Stimulated activated naive B cell treated with anti-CD40 and anti-IgM and Interleukin-4, amounts not matched to agents 10 μg/mL and 1 μg/mL and 100 μg/mL, for 72 hours (primary cell): Measurements from ENCODE around the gene EML5.
"Not testable (repeated sequence)": the region's sequence is repeated elsewhere in the genome, so short reads cannot be mapped to it uniquely, and the experiment has no call there.

Experiments
- ATAC-seq, 2 donors: fragments of 150-1000 bp; cut with Tn5 transposase; replicated peaks; 2 replicates each; pipeline ENCODE4 v1.10.0; 2021; ENCODE audit warnings: moderate library complexity in 1 of 2
- DNase-seq: peaks from one replicate; pipeline ENCODE4 v3.0.0; 2021
- H3K27ac Mint-ChIP-seq: one replicate; pipeline ENCODE4 v1.8.0; 2022; ENCODE audit warnings: mild to moderate bottlenecking, mixed read lengths
- H3K27me3 Mint-ChIP-seq, 2 donors: one replicate each; pipeline ENCODE4 v1.8.0; 2022; ENCODE audit warnings: mixed read lengths in 2 of 2
- H3K36me3 Mint-ChIP-seq, 2 donors: one replicate each; pipeline ENCODE4 v1.8.0; 2022; ENCODE audit warnings: mixed read lengths in 2 of 2, mild to moderate bottlenecking in 1 of 2
- H3K4me1 Mint-ChIP-seq, 2 donors: one replicate each; pipeline ENCODE4 v1.8.0; 2022; ENCODE audit warnings: mixed read lengths in 2 of 2, mild to moderate bottlenecking in 1 of 2
- H3K4me3 Mint-ChIP-seq, 2 donors: one replicate each; pipeline ENCODE4 v1.8.0; 2022; ENCODE audit warnings: mild to moderate bottlenecking in 2 of 2, mixed read lengths in 2 of 2, moderate library complexity in 1 of 2
- H3K9me3 Mint-ChIP-seq, 2 donors: one replicate each; pipeline ENCODE4 v1.8.0; 2022; ENCODE audit warnings: mixed read lengths in 2 of 2, mild to moderate bottlenecking in 1 of 2

Gene EML5

GRCh38 chr14:88823968-88824313, 31.2 kb upstream of the EML5 start:
- Mint-ChIP-seq H3K27ac (peak overlapping the region; percentile 100), H3K36me3 (no peaks in the 10 kb centered on the region), H3K27me3 (peaks cover 11 to 21% of the 10 kb centered on the region in 2 donors), H3K9me3 (no peaks in the 10 kb centered on the region), H3K4me3 (peak overlapping the region; percentile 81 to 97), H3K4me1 (peaks cover 9 to 14% of the 10 kb centered on the region in 2 donors)
- no peak for DNase-seq
- ATAC-seq, result peak; percentile 0 to 5

DNA sequence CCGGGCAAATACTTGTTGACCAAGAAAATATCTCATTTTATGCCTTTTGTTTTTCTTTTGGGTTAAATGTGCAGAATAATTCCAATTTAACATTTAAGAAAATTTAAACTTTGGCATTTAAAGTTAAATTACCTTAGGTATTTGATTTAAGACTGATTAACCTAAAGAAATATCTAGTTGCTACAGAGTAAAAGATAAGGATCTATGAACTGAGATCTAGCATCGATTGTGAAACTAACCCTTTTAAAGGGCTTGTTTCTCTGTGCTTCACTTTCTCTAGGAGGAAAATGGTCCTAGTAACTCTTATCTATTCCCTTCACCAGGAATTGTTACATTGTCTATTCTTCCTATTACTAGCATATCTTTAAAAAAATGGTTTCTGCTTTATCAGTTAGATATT, 29.1 kb upstream of the EML5 start:
- Mint-ChIP-seq H3K36me3 (no peaks in the 10 kb centered on the region), H3K4me3 (no peak overlapping the region), H3K27ac (no peak overlapping the region), H3K4me1 (peaks cover 15 to 24% of the 10 kb centered on the region in 2 donors), H3K27me3 (peaks cover 17 to 28% of the 10 kb centered on the region in 2 donors), H3K9me3 (no peaks in the 10 kb centered on the region)
- ATAC-seq (no peak), DNase-seq (no peak)

GRCh38 chr14:88821378-88821777, 28.6 kb upstream of the EML5 start:
- Mint-ChIP-seq H3K4me3 (no peak overlapping the region), H3K4me1 (peaks cover 15 to 24% of the 10 kb centered on the region in 2 donors), H3K27ac (no peak overlapping the region), H3K9me3 (no peaks in the 10 kb centered on the region), H3K27me3 (peaks cover 17 to 28% of the 10 kb centered on the region in 2 donors), H3K36me3 (no peaks in the 10 kb centered on the region)
- DNase-seq, result no peak
- no peak for ATAC-seq

DNA sequence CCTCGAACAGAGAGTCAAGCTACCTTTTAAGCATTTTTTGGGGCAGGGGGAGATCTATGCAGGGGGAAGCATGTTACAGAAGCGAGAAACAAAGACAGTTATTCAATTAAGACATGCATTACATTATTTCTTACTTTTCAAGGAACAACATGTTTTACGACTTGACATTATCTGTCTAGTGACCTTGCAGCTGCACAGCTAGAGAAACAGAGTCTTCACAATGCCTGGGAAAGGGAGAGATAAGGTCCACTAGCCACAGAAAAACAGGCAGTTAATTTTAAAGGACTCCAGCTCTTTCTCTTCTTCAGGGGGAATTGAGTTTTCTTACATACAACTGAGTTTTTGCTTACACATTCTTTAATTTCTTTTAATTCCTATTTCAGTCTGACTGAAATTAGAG, 26.9 kb upstream of the EML5 start:
- H3K27ac Mint-ChIP-seq, DNase-seq, H3K9me3 Mint-ChIP-seq, H3K36me3 Mint-ChIP-seq, ATAC-seq, H3K4me3 Mint-ChIP-seq: not testable (repeated sequence)
- peaks cover 8 to 16% of the 10 kb centered on the region in 2 donors for H3K4me1 Mint-ChIP-seq
- H3K27me3 Mint-ChIP-seq, result peaks cover 23 to 36% of the 10 kb centered on the region in 2 donors

GRCh38 chr14:88818018-88818417, 25.3 kb upstream of the EML5 start:
- peaks cover 6 to 16% of the 10 kb centered on the region in 2 donors for H3K4me1 Mint-ChIP-seq
- no peaks in the 10 kb centered on the region for H3K9me3 Mint-ChIP-seq
- peak; percentile 83 to 88 for ATAC-seq
- no peak for DNase-seq
- no peak overlapping the region for H3K4me3 Mint-ChIP-seq
- peaks cover 23 to 39% of the 10 kb centered on the region in 2 donors for H3K27me3 Mint-ChIP-seq
- H3K36me3 Mint-ChIP-seq, result no peaks in the 10 kb centered on the region
- H3K27ac Mint-ChIP-seq, result no peak overlapping the region

DNA sequence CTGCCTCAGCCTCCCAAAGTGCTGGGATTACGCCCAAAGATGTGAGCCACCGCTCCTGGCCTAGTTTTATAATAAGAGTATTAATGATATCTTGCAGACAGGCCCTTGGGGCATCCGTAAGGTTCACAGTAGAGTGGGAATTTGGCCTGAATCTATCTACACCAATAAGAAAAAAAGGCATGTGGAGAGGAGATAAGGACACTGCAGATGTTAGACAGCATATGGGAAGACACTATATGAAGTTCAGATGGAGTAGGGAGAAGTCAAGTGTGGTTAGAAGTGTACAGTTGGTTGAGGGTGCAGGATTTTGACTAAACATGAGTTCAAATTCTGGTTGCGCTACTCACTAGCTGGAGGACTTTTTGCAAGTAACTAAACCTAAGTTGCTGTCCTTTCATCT, 23.2 kb upstream of the EML5 start:
- no peak for DNase-seq
- Mint-ChIP-seq H3K27me3 (peaks cover 36 to 54% of the 10 kb centered on the region in 2 donors), H3K9me3 (no peaks in the 10 kb centered on the region), H3K4me1 (peaks cover 6 to 16% of the 10 kb centered on the region in 2 donors), H3K36me3 (no peaks in the 10 kb centered on the region), H3K27ac (no peak overlapping the region), H3K4me3 (no peak overlapping the region)
- ATAC-seq, result no peak

GRCh38 chr14:88808359-88808758, 15.6 kb upstream of the EML5 start:
- DNase-seq (no peak), ATAC-seq (no peak)
- peaks cover 46 to 70% of the 10 kb centered on the region in 2 donors for H3K27me3 Mint-ChIP-seq
- peaks cover 0 to 10% of the 10 kb centered on the region in 2 donors for H3K9me3 Mint-ChIP-seq
- H3K4me3 Mint-ChIP-seq, result no peak overlapping the region
- no peaks in the 10 kb centered on the region for H3K4me1 Mint-ChIP-seq
- no peak overlapping the region for H3K27ac Mint-ChIP-seq
- no peaks in the 10 kb centered on the region for H3K36me3 Mint-ChIP-seq

DNA sequence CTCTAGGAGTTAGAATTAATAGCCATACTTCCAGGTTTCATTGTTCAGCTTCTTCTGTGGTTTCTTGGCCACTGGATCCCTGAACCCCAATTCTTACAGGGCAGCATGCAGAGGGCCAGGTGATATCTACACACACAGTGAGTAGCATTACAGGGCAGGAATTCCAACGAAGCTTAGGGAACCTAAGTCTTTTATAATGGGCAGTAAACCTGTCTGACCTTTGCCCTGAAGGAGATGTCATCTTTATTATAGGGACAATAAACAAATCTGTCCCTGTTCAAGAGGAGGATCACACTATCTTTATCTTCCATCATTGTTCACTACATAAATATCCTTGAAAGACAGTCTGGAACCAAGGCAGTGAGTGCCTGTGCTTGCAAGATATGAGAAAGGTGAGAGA, 11.7 kb upstream of the EML5 start:
- no peak overlapping the region for H3K4me3 Mint-ChIP-seq
- no peak for ATAC-seq
- H3K4me1 Mint-ChIP-seq, result no peaks in the 10 kb centered on the region
- no peak overlapping the region for H3K27ac Mint-ChIP-seq
- no peak for DNase-seq
- H3K36me3 Mint-ChIP-seq, result no peaks in the 10 kb centered on the region
- peaks cover 0 to 14% of the 10 kb centered on the region in 2 donors for H3K9me3 Mint-ChIP-seq
- peaks cover 51 to 64% of the 10 kb centered on the region in 2 donors for H3K27me3 Mint-ChIP-seq

DNA sequence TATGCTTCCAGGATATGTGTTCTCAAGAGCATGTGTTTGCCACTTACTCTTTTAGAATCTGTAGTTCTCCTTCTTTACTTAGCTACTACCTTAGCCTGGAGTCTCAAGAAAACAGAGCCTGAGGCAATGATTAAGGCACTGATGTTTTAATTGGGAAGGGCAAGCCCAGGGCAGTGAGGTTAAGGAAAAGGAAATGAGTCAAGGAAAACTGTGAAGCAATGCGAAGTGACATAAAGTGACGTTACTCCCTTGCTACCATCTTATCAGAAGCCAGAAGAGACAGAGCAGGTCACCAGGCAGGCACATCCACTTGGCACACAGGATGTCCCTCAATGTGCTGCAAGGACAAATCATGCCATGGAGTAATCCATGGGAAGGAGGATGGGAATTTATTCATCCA, 11.3 kb upstream of the EML5 start:
- H3K36me3 Mint-ChIP-seq, result no peaks in the 10 kb centered on the region
- peaks cover 0 to 12% of the 10 kb centered on the region in 2 donors for H3K9me3 Mint-ChIP-seq
- H3K27ac Mint-ChIP-seq, result no peak overlapping the region
- H3K27me3 Mint-ChIP-seq, result peaks cover 49 to 60% of the 10 kb centered on the region in 2 donors
- ATAC-seq (no peak), DNase-seq (no peak)
- H3K4me1 Mint-ChIP-seq, result no peaks in the 10 kb centered on the region
- H3K4me3 Mint-ChIP-seq, result no peak overlapping the region

GRCh38 chr14:88802596-88802995, 9.8 kb upstream of the EML5 start:
- Mint-ChIP-seq H3K36me3 (no peaks in the 10 kb centered on the region), H3K9me3 (peaks cover 0 to 6% of the 10 kb centered on the region in 2 donors), H3K27me3 (peaks cover 53 to 57% of the 10 kb centered on the region in 2 donors), H3K4me3 (no peak overlapping the region), H3K27ac (no peak overlapping the region), H3K4me1 (no peaks in the 10 kb centered on the region)
- ATAC-seq, result no peak
- DNase-seq, result no peak

DNA sequence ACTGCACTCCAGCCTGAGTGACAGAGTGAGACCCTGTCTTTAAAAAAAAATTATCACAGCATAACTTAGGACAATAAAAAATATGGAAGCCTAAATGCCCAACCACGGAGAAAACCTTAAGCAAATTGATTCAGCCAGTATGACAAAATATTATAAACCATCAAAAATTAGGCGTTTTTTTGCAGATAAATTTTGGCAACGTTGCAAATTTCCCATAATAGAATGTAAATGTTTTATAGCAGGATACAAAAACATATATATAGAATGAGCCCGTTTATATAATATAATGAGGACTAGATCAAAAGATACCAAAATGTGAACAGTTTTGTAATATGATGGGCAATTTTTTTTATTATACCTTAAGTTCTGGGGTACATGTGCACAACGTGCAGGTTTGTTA, 6.8 kb upstream of the EML5 start:
- Mint-ChIP-seq H3K27ac (no peak overlapping the region), H3K27me3 (peaks cover 30 to 36% of the 10 kb centered on the region in 2 donors)

DNA sequence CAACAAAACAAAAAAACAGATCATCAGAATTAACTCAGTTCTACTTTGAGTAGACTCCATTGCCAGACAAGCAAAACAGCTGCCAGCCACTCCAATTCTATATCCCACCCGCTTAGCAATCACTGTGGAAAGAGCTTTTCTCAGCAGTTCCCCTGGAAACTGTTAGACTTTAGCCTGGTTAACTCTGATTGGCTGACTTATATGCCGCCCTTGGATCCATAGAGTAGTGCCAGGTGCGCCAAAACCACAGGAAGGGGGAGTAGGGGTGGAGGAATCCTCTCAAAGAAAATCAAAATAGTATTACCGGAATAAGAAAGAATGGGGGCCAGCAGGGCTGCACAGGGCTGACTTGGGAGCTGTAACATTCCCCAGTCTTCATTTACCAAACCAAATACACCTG, 5.4 kb upstream of the EML5 start:
- Mint-ChIP-seq H3K27me3 (peaks cover 18 to 25% of the 10 kb centered on the region in 2 donors), H3K4me1 (no peaks in the 10 kb centered on the region), H3K9me3 (peaks cover 0 to 4% of the 10 kb centered on the region in 2 donors), H3K36me3 (no peaks in the 10 kb centered on the region), H3K27ac (no peak overlapping the region), H3K4me3 (no peak overlapping the region)
- ATAC-seq, result no peak
- no peak for DNase-seq

More for the DNA sequence above, 6.8 kb upstream of the EML5 start:
- Mint-ChIP-seq H3K4me3 (no peak overlapping the region), H3K36me3 (no peaks in the 10 kb centered on the region), H3K4me1 (no peaks in the 10 kb centered on the region), H3K9me3 (peaks cover 0 to 4% of the 10 kb centered on the region in 2 donors)
- ATAC-seq (no peak), DNase-seq (no peak)

GRCh38 chr14:88793259-88793625, 489 bp upstream of the EML5 start:
- H3K4me1 Mint-ChIP-seq, result peaks cover 8 to 18% of the 10 kb centered on the region in 2 donors
- peak overlapping the region; percentile 86 for H3K27ac Mint-ChIP-seq
- DNase-seq, result no peak
- no peaks in the 10 kb centered on the region for H3K9me3 Mint-ChIP-seq
- ATAC-seq, result no peak
- no peaks in the 10 kb centered on the region for H3K36me3 Mint-ChIP-seq
- peaks cover 6 to 7% of the 10 kb centered on the region in 2 donors for H3K27me3 Mint-ChIP-seq
- peak overlapping the region; percentile 82 to 90 for H3K4me3 Mint-ChIP-seq

GRCh38 chr14:88791629-88792472, 902 bp downstream of the EML5 start:
- DNase-seq (peak; percentile 2), ATAC-seq (peak in 1 of 2 donors; percentile 21)
- Mint-ChIP-seq H3K4me3 (peak overlapping the region; percentile 88 to 90), H3K4me1 (peaks cover 11 to 22% of the 10 kb centered on the region in 2 donors), H3K36me3 (peaks cover 2 to 3% of the 10 kb centered on the region in 2 donors), H3K9me3 (peaks cover 2 to 3% of the 10 kb centered on the region in 2 donors), H3K27me3 (peaks cover 0 to 4% of the 10 kb centered on the region in 2 donors), H3K27ac (peak overlapping the region; percentile 85)

GRCh38 chr14:88791252-88791621, 1.5 kb downstream of the EML5 start:
- peaks cover 6 to 7% of the 10 kb centered on the region in 2 donors for H3K36me3 Mint-ChIP-seq
- ATAC-seq (no peak), DNase-seq (no peak)
- H3K9me3 Mint-ChIP-seq, result peaks cover 5 to 7% of the 10 kb centered on the region in 2 donors
- H3K4me1 Mint-ChIP-seq, result peaks cover 13 to 25% of the 10 kb centered on the region in 2 donors
- peak overlapping the region; percentile 48 to 90 for H3K4me3 Mint-ChIP-seq
- H3K27ac Mint-ChIP-seq, result no peak overlapping the region
- peaks cover 0 to 8% of the 10 kb centered on the region in 2 donors for H3K27me3 Mint-ChIP-seq
